ENCODE results near the gene LYZL6.

DNA sequence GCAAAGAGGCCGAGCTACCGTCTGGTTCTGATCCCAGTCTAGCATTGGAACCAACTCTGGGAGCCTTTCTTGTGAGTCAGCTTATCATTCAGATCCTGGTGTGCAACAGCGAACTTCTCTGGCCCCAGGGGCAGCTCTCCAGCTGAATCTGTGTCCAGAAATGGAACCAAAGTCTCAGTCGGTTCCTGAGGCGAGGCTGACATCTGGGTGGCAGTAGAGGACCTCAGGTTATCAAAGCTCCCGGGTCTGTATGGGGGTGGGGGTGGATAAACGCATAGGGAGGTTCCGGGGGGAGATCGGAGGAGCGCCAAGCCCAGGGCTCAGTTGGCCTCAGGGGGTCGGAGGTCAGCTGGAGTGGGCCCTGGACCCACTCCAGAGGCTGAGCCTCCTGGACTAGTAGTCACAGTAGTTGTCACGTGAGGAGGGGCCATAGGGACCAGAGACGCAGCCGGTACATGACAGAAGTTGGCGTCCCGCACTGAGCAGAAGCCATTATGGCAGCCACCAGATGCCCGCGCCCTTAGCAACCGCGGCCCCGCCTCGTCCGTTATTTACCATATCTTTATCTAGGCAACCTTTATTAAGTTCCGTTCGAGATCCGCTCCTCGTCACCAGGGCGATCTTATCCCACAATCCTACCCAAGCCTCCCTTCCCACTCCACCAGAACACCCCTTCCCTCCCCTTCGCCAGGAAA lies 25.8 kb downstream of the LYZL6 start:
- TF ChIP-seq, protein P1, sequence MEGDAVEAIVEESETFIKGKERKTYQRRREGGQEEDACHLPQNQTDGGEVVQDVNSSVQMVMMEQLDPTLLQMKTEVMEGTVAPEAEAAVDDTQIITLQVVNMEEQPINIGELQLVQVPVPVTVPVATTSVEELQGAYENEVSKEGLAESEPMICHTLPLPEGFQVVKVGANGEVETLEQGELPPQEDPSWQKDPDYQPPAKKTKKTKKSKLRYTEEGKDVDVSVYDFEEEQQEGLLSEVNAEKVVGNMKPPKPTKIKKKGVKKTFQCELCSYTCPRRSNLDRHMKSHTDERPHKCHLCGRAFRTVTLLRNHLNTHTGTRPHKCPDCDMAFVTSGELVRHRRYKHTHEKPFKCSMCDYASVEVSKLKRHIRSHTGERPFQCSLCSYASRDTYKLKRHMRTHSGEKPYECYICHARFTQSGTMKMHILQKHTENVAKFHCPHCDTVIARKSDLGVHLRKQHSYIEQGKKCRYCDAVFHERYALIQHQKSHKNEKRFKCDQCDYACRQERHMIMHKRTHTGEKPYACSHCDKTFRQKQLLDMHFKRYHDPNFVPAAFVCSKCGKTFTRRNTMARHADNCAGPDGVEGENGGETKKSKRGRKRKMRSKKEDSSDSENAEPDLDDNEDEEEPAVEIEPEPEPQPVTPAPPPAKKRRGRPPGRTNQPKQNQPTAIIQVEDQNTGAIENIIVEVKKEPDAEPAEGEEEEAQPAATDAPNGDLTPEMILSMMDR (IDR thresholded peaks at IDR 0.05 in 8 of 11, conservative IDR thresholded peaks at IDR 0.05 in 3 of 11): no peak
- no peak for TF ChIP-seq POLR2A (IDR thresholded peaks at IDR 0.05)
